DMS 273 treated with DMSO at 0.1 percent for 48 hours (cell line): ENCODE results near the gene OPN1SW.

Experiments
- DNase-seq: peaks from one replicate; lab custom pipeline; 2025; lab: John Stamatoyannopoulos, UW

The OPN1SW gene

DNA sequence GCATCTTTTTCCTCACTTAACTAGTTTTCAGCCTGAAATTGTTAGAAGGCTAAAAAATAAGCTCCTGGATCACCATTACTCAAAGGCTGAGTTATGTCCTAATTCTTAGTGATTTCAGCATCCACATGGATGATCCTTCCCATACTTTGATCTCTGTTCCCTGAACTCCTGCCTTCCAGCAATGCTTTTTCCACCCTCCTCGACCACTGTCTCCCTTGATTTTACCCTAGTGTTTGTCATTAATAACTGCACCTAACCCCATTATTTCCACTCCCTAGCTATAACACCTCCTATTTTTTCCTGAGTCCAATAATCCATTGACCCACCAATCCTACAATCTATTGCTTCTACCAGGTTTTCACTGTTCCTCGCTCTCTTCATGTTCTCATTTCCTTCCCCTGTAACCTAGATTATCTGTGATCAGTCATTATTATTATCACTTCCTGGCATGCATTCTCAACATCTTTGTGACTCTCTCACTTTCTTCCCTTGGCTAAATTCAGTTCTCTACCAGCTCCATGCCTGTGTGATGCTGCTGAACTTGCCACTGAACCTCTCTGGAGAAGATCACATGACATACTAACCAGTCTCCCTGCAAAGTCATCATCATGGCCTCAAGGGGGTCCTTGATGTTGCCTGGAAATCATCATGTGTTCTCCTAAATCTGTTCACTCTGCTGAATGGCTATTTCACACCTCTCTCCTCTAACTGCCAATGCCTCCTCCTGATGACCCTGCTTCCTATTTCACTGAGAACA lies 42.9 kb downstream of the OPN1SW start:
- DNase-seq: no peak

DNA sequence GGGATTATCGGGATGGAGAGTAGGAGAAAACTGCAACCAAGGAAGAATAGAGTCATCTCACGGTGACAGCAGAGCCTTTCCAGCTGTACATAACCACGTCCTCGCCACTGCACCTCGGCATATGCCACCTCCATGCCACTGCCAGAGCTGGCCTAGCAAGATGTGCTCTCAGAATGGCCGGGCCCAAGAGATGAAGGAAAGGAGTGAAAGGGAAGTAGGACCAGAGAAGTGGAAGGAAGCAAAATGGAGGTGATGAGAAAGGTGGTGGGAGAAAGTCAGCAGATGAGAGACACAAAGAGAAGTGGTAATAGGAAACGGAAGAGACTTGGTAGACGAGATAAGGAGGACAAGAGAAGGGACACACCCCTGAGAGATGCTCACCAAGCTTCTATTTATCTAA lies 44.4 kb downstream of the OPN1SW start:
- no peak for DNase-seq

DNA sequence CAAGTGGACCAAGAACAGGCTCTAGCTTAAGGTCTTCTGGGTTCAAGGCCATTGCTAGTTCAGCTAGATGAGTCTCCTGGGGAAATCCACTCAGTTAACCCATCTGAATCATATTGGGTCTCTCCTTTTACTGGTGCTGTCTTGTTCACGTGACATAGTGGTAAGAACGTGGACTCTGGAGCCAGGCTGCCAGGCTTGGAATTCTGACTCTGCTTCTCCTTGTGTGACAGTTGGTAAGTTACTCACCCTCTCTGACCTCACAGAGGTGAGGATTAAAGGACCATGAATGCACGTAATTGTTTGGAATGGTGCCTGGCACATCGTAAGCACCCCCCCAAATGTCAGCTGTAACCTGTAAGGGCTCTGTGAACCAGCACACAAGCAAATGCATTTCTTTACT lies 46.1 kb downstream of the OPN1SW start:
- no peak for DNase-seq

DNA sequence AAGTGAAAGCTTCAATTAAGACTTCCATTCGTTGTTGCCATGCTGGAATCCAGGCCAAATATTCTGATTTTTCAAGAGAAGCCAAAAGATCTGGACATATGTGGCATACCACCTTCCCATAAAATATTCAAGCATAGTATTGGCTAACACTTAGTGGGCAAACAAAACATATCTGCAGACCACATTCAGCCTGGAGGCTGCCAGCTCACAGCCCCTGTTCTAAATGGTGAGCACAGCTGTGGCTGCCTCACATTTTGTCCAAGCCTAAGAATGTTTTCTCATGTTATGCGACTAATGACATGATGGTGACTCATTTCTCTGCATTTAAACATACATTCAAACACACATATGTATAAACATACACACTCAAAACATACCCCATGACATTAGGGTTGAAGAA lies 47.0 kb downstream of the OPN1SW start:
- DNase-seq: no peak

DNA sequence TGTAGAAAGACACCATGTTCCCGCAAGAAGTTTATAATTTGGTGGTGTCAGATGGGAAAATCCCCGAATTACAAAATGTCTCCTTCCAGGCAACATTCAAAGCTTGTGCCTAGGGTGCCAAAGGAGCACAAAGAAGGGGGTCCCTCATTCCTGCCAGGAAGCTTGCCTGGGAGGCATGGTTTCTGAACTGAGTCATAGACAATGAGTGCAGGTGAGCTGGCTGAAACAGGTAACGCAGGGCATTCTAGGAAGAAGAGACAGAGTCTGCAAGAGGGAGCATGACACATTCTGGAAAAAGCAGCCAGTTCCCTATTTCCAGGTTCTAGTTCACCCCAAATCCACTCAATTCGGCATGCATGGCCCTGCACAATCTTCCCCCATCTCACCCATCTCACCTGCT lies 48.4 kb downstream of the OPN1SW start:
- no peak for DNase-seq

DNA sequence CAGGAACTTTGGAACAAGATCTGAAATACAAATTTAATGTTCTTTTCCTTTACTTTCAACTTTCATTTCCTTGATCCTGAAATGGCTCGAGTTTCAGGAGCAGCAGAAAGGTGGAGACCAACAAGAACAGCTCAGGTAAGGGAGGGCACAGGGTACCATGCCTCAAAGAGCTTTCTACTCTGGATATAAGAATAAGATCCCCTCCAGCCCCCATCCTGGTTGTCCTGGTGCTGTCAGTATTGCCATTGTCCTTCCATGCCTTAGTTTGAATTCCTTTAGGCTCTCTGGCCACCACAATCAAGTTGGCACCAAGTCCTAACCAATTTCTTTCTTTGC lies 48.9 kb downstream of the OPN1SW start:
- no peak for DNase-seq

DNA sequence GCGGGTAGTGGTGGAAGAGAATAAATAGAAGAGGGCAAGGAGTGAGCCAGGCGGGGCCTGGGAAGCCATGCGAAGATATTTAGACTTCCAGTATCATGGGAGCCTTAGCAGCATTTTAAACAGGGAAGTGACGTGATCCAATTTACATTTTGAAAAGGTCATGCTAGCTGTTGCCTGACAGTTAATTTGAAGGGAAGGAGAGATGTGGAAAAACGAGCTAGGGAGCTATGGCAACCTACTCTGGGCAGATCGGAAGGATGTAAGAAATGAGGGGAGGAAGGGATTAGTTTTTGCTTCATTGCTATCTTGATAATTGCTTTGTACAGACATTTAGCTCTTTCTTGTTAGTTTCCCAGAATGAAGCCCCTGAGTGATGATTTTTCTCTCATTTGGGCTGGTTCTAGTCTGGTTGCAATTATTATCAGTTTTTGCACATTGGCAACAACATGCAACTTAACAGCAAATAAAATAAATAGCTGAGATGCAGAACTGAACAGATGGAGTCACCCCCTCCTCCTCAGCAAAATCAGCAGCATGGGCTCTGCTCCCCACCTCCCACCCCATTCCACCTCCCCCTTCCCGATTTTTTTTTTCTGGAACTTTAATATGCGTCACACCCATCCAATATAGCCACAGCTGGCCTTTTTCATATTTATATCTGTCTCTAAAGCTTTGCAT lies 49.4 kb downstream of the OPN1SW start:
- DNase-seq: no peak

DNA sequence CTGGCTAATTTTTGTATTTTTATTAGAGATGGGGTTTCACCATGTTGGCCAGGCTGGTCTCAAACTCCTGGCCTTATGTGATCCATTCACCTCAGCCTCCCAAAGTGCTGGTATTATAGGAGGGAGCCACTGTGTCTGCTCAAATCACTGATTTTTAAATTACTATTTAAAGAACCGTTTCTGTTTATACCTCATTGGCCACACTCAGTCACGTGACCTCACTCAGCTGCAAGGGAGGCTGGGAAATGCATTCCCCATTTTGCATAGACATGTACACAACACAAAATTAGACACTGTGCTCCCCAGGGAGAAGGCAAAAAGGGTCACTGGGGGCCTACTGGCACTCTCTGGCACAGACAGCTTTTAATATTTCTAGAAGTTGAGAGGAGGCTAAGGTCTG lies 50.1 kb downstream of the OPN1SW start:
- no peak for DNase-seq

DNA sequence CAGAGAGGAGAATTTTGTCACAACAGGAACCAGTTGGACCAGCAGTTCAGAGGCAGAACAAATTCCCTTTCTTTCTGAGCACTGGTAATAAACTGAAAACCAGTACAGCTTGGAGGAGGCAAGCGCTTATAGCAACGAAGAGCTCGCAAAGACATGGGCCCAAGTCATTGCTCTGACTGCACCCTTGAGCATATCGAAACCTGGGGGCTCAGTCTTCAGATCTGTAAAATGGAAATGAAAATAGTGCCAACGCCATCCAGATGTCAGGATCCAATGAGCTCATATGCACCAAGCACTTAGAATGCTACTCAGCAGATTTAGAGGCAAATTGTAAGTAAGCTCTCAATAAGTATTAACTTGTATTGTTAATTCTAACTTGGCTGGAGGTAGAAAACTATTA lies 50.9 kb downstream of the OPN1SW start:
- no peak for DNase-seq
